ENCODE data around the gene TMEM145. TPM values are rescaled to one million over a fixed set of nuclear protein-coding genes. Genes with fewer than 3 reads are reported as not detected.

Gene TMEM145
- total RNA-seq, 8 experiments from 2014 or later = 0.42 to 18.5 (median 5.9) TPM; not detected in 1

- ATAC-seq (replicated peaks in 6 of 8) = peak in 6 of 8 experiments; percentile 26 to 84 (median 69)
- 8 to 92% methylated on average over 2 of the region's 9 CpGs; no CpG with 5 or more reads in 8 of the 10 experiments for WGBS, 10 experiments
- H3K27ac ChIP-seq = peak overlapping the region in 1 of 2 donors; percentile 14
- in situ Hi-C loops (cut with MboI; ENCODE audit: low pct_unique_long_range_greater_than_20kb in 2 of 9, low sequenced_read_pairs in 9 of 9, unreplicated experiment in 9 of 9) = no loop called here
- H3K4me3 ChIP-seq = no peak overlapping the region
- peaks cover 4 to 8% of the 10 kb centered on the region in 2 donors for H3K4me1 ChIP-seq (replicated peaks in 1 of 2)
Measured at GRCh38 chr19:42370068-42370520, 57.0 kb downstream of the TMEM145 start.

- WGBS, 10 experiments = 100% methylated on average over 1 of the region's 12 CpGs; no CpG with 5 or more reads in 7 of the 10 experiments
- ATAC-seq (replicated peaks in 6 of 8) = peak in 2 of 8 experiments; percentile 14 to 18
- Histone ChIP-seq H3K4me3 (no peak overlapping the region), H3K27ac (peak overlapping the region in 1 of 2 donors; percentile 14), H3K4me1 (replicated peaks in 1 of 2) (peaks cover 4 to 8% of the 10 kb centered on the region in 2 donors)
- in situ Hi-C loops (cut with MboI; ENCODE audit: low pct_unique_long_range_greater_than_20kb in 2 of 9, low sequenced_read_pairs in 9 of 9, unreplicated experiment in 9 of 9) = no loop called here
Measured at GRCh38 chr19:42370626-42371175, 57.6 kb downstream of the TMEM145 start.

Other genes with a start within 250 kb of the TMEM145 start
- 10 to 100 TPM in 3 of 8 experiments, 1 to 10 TPM in 3, under 1 TPM in 2; 0.41 to 19.5 (median 6.1) TPM for gene GRIK5, start 243.1 kb upstream of the TMEM145 start, total RNA-seq
- gene ZNF574, start 237.1 kb upstream of the TMEM145 start, total RNA-seq = 10 to 100 TPM in 6 of 8 experiments, 1 to 10 TPM in 2; 7.4 to 17.4 (median 11.6) TPM
- 10 to 100 TPM in 4 of 8 experiments, 1 to 10 TPM in 2, under 1 TPM in 2; 0.54 to 30.6 (median 7.7) TPM for gene POU2F2, start 180.9 kb upstream of the TMEM145 start, total RNA-seq
- gene DEDD2, start 95.6 kb upstream of the TMEM145 start, total RNA-seq = 10 to 100 TPM; 17.9 to 35.9 (median 24.7) TPM
- gene ZNF526, start 93.0 kb upstream of the TMEM145 start, total RNA-seq = 10 to 100 TPM in 2 of 8 experiments, 1 to 10 TPM in 6; 5.1 to 14.1 (median 8.0) TPM
- 10 to 100 TPM; 17.7 to 30.0 (median 26.5) TPM for gene GSK3A, start 70.7 kb upstream of the TMEM145 start, total RNA-seq
- gene ERF, start 58.2 kb upstream of the TMEM145 start, total RNA-seq = 10 to 100 TPM in 7 of 8 experiments, 1 to 10 TPM in 1; 8.4 to 55.4 (median 17.4) TPM
- 10 to 100 TPM; 15.8 to 59.1 (median 27.9) TPM for gene CIC, start 44.1 kb upstream of the TMEM145 start, total RNA-seq
- 1 to 10 TPM in 6 of 8 experiments, under 1 TPM in 2; 0.92 to 2.6 (median 1.1) TPM for gene PRR19, start 11.2 kb upstream of the TMEM145 start, total RNA-seq
- gene PAFAH1B3, start 10.7 kb upstream of the TMEM145 start, total RNA-seq = 100 to 1,000 TPM in 4 of 8 experiments, 10 to 100 TPM in 4; 19.2 to 230 (median 114) TPM
- 10 to 100 TPM in 7 of 8 experiments, 1 to 10 TPM in 1; 9.8 to 72.2 (median 28.7) TPM for gene MEGF8, start 12.3 kb downstream of the TMEM145 start, total RNA-seq
- gene CNFN, start 77.0 kb downstream of the TMEM145 start, total RNA-seq = 1 to 10 TPM in 3 of 8 experiments, under 1 TPM in 3, not detected in 2; 0.76 to 4.6 (median 1.1) TPM
- gene LIPE, start 114.1 kb downstream of the TMEM145 start, total RNA-seq = 10 to 100 TPM in 3 of 8 experiments, 1 to 10 TPM in 5; 4.2 to 13.5 (median 7.2) TPM
- under 1 TPM in 5 of 8 experiments, not detected in 3; 0.11 to 0.57 (median 0.36) TPM for gene CXCL17, start 129.6 kb downstream of the TMEM145 start, total RNA-seq
- 10 to 100 TPM in 1 of 8 experiments, 1 to 10 TPM in 4, under 1 TPM in 3; 0.14 to 15.7 (median 1.3) TPM for gene CEACAM1, start 215.2 kb downstream of the TMEM145 start, total RNA-seq